HG02588 (cell line): Measurements from ENCODE around the gene SPATA16.

ENCODE experiments used
- ATAC-seq: cut with Tn5 transposase; IDR thresholded peaks from one replicate; pipeline ENCODE4 v1.9.1; 2021; ENCODE audit warnings: mild to moderate bottlenecking, moderate library complexity; ENCODE audit not compliant: unreplicated experiment

The SPATA16 gene

GRCh38 chr3:172958565-172958964 lies 182.5 kb downstream of the SPATA16 start:
- no peak for ATAC-seq

- no peak for ATAC-seq
Measured at GRCh38 chr3:172953571-172953970, 187.5 kb downstream of the SPATA16 start.

- ATAC-seq: no peak
Measured at GRCh38 chr3:172951511-172951910, 189.5 kb downstream of the SPATA16 start.

- no peak for ATAC-seq
Measured at GRCh38 chr3:172946061-172946460, 195.0 kb downstream of the SPATA16 start.

GRCh38 chr3:172939651-172940293 lies 201.3 kb downstream of the SPATA16 start:
- ATAC-seq: no peak

- ATAC-seq: no peak
Measured at GRCh38 chr3:172938788-172939187, 202.2 kb downstream of the SPATA16 start.

GRCh38 chr3:172931746-172932285 lies 209.2 kb downstream of the SPATA16 start:
- ATAC-seq: no peak

GRCh38 chr3:172929451-172929850 lies 211.6 kb downstream of the SPATA16 start:
- ATAC-seq: no peak

GRCh38 chr3:172924546-172924945 lies 216.5 kb downstream of the SPATA16 start:
- no peak for ATAC-seq

GRCh38 chr3:172919297-172919683 lies 221.7 kb downstream of the SPATA16 start:
- no peak for ATAC-seq

GRCh38 chr3:172918568-172919296 lies 222.3 kb downstream of the SPATA16 start:
- ATAC-seq: no peak

GRCh38 chr3:172918165-172918564 lies 222.9 kb downstream of the SPATA16 start:
- ATAC-seq: no peak

- ATAC-seq: no peak
Measured at GRCh38 chr3:172915911-172916514, 225.0 kb downstream of the SPATA16 start.

- no peak for ATAC-seq
Measured at GRCh38 chr3:172914854-172915253, 226.2 kb downstream of the SPATA16 start.

- no peak for ATAC-seq
Measured at GRCh38 chr3:172913911-172914655, 227.0 kb downstream of the SPATA16 start.

GRCh38 chr3:172911142-172911541 lies 229.9 kb downstream of the SPATA16 start:
- no peak for ATAC-seq

GRCh38 chr3:172908771-172909270 lies 232.2 kb downstream of the SPATA16 start:
- no peak for ATAC-seq

- ATAC-seq: no peak
Measured at GRCh38 chr3:172905451-172905850, 235.6 kb downstream of the SPATA16 start.

- no peak for ATAC-seq
Measured at GRCh38 chr3:172904711-172905373, 236.2 kb downstream of the SPATA16 start.

GRCh38 chr3:172903642-172904320 lies 237.3 kb downstream of the SPATA16 start:
- ATAC-seq: no peak
